ENCODE results near the gene MSANTD1.
"Not testable (repeated sequence)": the region's sequence is repeated elsewhere in the genome, so short reads cannot be mapped to it uniquely, and the experiment has no call there.

Gene MSANTD1

GRCh38 chr4:3291969-3292570, 43.1 kb downstream of the MSANTD1 start:
- no peak for DNase-seq

GRCh38 chr4:3292571-3293400, 43.8 kb downstream of the MSANTD1 start, which contains the start of gene RGS12:
Gene RGS12, plus strand, starts transcription at chr4:3293021. Its CDS starts 23,150 bp downstream, at chr4:3316171.
- DNase-seq: peak; percentile 60

- DNase-seq: no peak
These were observed 44.7 kb downstream of the MSANTD1 start for GRCh38 chr4:3293401-3294391.

- DNase-seq: no peak
These were observed 45.7 kb downstream of the MSANTD1 start for GRCh38 chr4:3294401-3295241.

GRCh38 chr4:3295837-3296624, 47.1 kb downstream of the MSANTD1 start:
- DNase-seq: no peak

- no peak for DNase-seq
These were observed 47.7 kb downstream of the MSANTD1 start for GRCh38 chr4:3296651-3297050.

GRCh38 chr4:3297066-3297859, 48.3 kb downstream of the MSANTD1 start:
- no peak for DNase-seq

- DNase-seq: no peak
These were observed 50.4 kb downstream of the MSANTD1 start for GRCh38 chr4:3299122-3299975.

GRCh38 chr4:3299976-3300671, 51.2 kb downstream of the MSANTD1 start:
- no peak for DNase-seq

- not testable (repeated sequence) for DNase-seq
These were observed 51.9 kb downstream of the MSANTD1 start for GRCh38 chr4:3300882-3301281.

- DNase-seq: no peak
These were observed 52.7 kb downstream of the MSANTD1 start for GRCh38 chr4:3301450-3302172.

- no peak for DNase-seq
These were observed 53.3 kb downstream of the MSANTD1 start for GRCh38 chr4:3302173-3302785.

- no peak for DNase-seq
These were observed 54.0 kb downstream of the MSANTD1 start for GRCh38 chr4:3302786-3303564.

- no peak for DNase-seq
These were observed 54.5 kb downstream of the MSANTD1 start for GRCh38 chr4:3303565-3303824.

- DNase-seq: no peak
These were observed 55.2 kb downstream of the MSANTD1 start for GRCh38 chr4:3303923-3304710.

Measured in NCI-H524 treated with DMSO at 0.1 percent for 48 hours (cell line).